ENCODE measurements around the gene PDHX. TPM values are rescaled to one million over a fixed set of nuclear protein-coding genes. Genes with fewer than 3 reads are reported as not detected.
A peak's percentile ranks its signal among the peaks of the same experiment; 100 is the strongest.

The PDHX gene
- total RNA-seq, 1 experiment from 2014 or later: 63.0 TPM

DNA sequence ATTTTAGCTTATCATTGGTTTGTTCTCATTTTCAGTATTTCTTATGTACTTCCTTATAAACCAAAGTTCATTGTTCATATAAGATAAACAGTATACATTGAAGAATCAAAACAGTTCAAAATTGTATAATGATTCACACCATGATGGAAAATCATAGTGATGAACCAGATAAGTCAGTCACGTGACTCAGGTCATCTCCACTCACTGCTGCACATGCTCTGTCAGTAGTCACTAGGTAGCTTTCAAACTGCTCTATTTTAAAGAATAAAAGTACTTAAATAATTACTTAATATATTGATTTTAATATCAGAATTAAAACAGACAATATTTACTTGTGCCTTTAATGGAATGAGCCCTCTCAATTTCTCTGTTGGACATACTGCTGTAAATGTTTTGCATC is 37.5 kb downstream of the PDHX start:
- CTCF ChIA-PET: no interaction called here
- intact Hi-C loops (cut with micrococcal nuclease; ENCODE audit: unreplicated experiment): no loop called here
- in situ Hi-C loops (cut with HindIII; ENCODE audit: low pct_unique_long_range_greater_than_20kb, low sequenced_read_pairs): no loop called here
- no TSS peak for BruUV-seq (replicated peaks)
- H3K27me3 ChIP-seq (ENCODE audit: control insufficient read depth, insufficient read depth, low read length): no peaks in the 10 kb centered on the region
- H3K36me3 ChIP-seq (ENCODE audit: control insufficient read depth, insufficient read depth, low read length): peaks cover 2% of the 10 kb centered on the region; the same call in 1 of the 2 replicates
- H3K9me3 ChIP-seq (ENCODE audit: control insufficient read depth, insufficient read depth, low read depth, low read length): no peaks in the 10 kb centered on the region; the same call in 1 of the 2 replicates
- DNase-seq (ENCODE audit: low read depth, low spot score) (no peak), ATAC-seq (no peak)
- no peak overlapping the region for H3K4me3 ChIP-seq (ENCODE audit: low read depth in 2 of 2, low read length in 2 of 2)
- POLR2A ChIA-PET: interaction anchor here (0.5 kb wide), 1 partner anchor 59 kb away, joined by 26 read pairs; no protein-coding TSS in a partner anchor
- H3K27ac ChIP-seq (ENCODE audit: low read length): peak overlapping the region; percentile 67; the same call in 1 of the 2 replicates
- TF ChIP-seq, protein P1, sequence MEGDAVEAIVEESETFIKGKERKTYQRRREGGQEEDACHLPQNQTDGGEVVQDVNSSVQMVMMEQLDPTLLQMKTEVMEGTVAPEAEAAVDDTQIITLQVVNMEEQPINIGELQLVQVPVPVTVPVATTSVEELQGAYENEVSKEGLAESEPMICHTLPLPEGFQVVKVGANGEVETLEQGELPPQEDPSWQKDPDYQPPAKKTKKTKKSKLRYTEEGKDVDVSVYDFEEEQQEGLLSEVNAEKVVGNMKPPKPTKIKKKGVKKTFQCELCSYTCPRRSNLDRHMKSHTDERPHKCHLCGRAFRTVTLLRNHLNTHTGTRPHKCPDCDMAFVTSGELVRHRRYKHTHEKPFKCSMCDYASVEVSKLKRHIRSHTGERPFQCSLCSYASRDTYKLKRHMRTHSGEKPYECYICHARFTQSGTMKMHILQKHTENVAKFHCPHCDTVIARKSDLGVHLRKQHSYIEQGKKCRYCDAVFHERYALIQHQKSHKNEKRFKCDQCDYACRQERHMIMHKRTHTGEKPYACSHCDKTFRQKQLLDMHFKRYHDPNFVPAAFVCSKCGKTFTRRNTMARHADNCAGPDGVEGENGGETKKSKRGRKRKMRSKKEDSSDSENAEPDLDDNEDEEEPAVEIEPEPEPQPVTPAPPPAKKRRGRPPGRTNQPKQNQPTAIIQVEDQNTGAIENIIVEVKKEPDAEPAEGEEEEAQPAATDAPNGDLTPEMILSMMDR (IDR thresholded peaks at IDR 0.05): no peak
- TF ChIP-seq SIN3A (IDR thresholded peaks at IDR 0.05; ENCODE audit: borderline replicate concordance, insufficient read depth, low read depth, low read length): no peak
- TF ChIP-seq, protein P2, sequence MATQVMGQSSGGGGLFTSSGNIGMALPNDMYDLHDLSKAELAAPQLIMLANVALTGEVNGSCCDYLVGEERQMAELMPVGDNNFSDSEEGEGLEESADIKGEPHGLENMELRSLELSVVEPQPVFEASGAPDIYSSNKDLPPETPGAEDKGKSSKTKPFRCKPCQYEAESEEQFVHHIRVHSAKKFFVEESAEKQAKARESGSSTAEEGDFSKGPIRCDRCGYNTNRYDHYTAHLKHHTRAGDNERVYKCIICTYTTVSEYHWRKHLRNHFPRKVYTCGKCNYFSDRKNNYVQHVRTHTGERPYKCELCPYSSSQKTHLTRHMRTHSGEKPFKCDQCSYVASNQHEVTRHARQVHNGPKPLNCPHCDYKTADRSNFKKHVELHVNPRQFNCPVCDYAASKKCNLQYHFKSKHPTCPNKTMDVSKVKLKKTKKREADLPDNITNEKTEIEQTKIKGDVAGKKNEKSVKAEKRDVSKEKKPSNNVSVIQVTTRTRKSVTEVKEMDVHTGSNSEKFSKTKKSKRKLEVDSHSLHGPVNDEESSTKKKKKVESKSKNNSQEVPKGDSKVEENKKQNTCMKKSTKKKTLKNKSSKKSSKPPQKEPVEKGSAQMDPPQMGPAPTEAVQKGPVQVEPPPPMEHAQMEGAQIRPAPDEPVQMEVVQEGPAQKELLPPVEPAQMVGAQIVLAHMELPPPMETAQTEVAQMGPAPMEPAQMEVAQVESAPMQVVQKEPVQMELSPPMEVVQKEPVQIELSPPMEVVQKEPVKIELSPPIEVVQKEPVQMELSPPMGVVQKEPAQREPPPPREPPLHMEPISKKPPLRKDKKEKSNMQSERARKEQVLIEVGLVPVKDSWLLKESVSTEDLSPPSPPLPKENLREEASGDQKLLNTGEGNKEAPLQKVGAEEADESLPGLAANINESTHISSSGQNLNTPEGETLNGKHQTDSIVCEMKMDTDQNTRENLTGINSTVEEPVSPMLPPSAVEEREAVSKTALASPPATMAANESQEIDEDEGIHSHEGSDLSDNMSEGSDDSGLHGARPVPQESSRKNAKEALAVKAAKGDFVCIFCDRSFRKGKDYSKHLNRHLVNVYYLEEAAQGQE (IDR thresholded peaks at IDR 0.05; ENCODE audit: insufficient read depth in 1 of 2, low read depth in 2 of 2, low read length in 1 of 2): no peak
- TF ChIP-seq POLR2AphosphoS5 (IDR thresholded peaks at IDR 0.05; ENCODE audit: low read depth, low read length): no peak
- no peak for TF ChIP-seq TCF7L2 (IDR thresholded peaks at IDR 0.05; ENCODE audit: low read depth, low read length)
- H3K4me1 ChIP-seq (ENCODE audit: control insufficient read depth, insufficient read depth, low read length): no peaks in the 10 kb centered on the region

DNA sequence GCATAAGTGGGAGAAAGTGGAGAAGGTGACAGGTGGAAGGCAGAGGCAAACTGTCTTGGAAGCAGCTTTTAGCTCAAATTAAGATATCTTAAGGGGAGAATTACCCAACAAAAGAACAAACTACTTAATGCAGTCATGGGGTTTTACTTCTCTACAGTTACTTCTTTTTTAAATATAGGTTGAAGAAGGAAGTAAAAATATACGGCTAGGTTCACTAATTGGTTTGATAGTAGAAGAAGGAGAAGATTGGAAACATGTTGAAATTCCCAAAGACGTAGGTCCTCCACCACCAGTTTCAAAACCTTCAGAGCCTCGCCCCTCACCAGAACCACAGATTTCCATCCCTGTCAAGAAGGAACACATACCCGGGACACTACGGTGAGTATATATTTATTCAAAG is 40.8 kb downstream of the PDHX start:
- peaks cover 6% of the 10 kb centered on the region for H3K4me1 ChIP-seq (ENCODE audit: control insufficient read depth, insufficient read depth, low read length)
- BruUV-seq (replicated peaks): no TSS peak
- 0 out of 2 replicates have a peak overlapping the region, but pooled peaks have one; percentile 17 for H3K27ac ChIP-seq (ENCODE audit: low read length)
- H3K36me3 ChIP-seq (ENCODE audit: control insufficient read depth, insufficient read depth, low read length): peaks cover 12% of the 10 kb centered on the region; the same call in 1 of the 2 replicates
- intact Hi-C loops (cut with micrococcal nuclease; ENCODE audit: unreplicated experiment) (no loop called here), in situ Hi-C loops (cut with HindIII; ENCODE audit: low pct_unique_long_range_greater_than_20kb, low sequenced_read_pairs) (no loop called here)
- TF ChIP-seq POLR2AphosphoS5 (IDR thresholded peaks at IDR 0.05; ENCODE audit: low read depth, low read length): no peak
- TF ChIP-seq, protein P2 (IDR thresholded peaks at IDR 0.05; ENCODE audit: insufficient read depth in 1 of 2, low read depth in 2 of 2, low read length in 1 of 2): no peak
- TF ChIP-seq, protein P1 (IDR thresholded peaks at IDR 0.05): no peak
- TF ChIP-seq TCF7L2 (IDR thresholded peaks at IDR 0.05; ENCODE audit: low read depth, low read length): no peak
- TF ChIP-seq SIN3A (IDR thresholded peaks at IDR 0.05; ENCODE audit: borderline replicate concordance, insufficient read depth, low read depth, low read length): no peak
- ATAC-seq: no peak
- no peak overlapping the region for H3K4me3 ChIP-seq (ENCODE audit: low read depth in 2 of 2, low read length in 2 of 2)
- ChIA-PET CTCF (no interaction called here), POLR2A (no interaction called here)
- H3K9me3 ChIP-seq (ENCODE audit: control insufficient read depth, insufficient read depth, low read depth, low read length): no peaks in the 10 kb centered on the region
- DNase-seq (ENCODE audit: low read depth, low spot score): no peak
- H3K27me3 ChIP-seq (ENCODE audit: control insufficient read depth, insufficient read depth, low read length): no peaks in the 10 kb centered on the region

Data from Panc1 (cell line).